H1 (cell line): Measurements from ENCODE around the gene BNC2. TPM values are rescaled to one million over a fixed set of nuclear protein-coding genes. Genes with fewer than 3 reads are reported as not detected.

Source experiments
- CHD1 ChIP-seq: IDR thresholded peaks from 2 replicates; pipeline ENCODE4 v1.6.1; 2012; ENCODE audit warnings: low read depth, low read length, improper control_type of control experiment
- EGR1 ChIP-seq: IDR thresholded peaks from 2 replicates; pipeline ENCODE4 v1.6.1; 2011; ENCODE audit warnings: low read depth, low read length, borderline replicate concordance
- FOSL1 ChIP-seq: IDR thresholded peaks from 2 replicates; pipeline ENCODE4 v1.6.1; 2011; ENCODE audit warnings: mild to moderate bottlenecking, low read depth, low read length, moderate library complexity; ENCODE audit not compliant: insufficient read depth
- RNF2 ChIP-seq: fragments of 200-900, 300-1000 bp; sonication (generic); IDR thresholded peaks from 2 replicates; pipeline ENCODE4 v1.7.1; 2016; ENCODE audit warnings: borderline replicate concordance, low read depth, mild to moderate bottlenecking, antibody characterized with exemption, low read length; ENCODE audit not compliant: poor library complexity, severe bottlenecking; ENCODE audit errors: missing control alignments
- SP1 ChIP-seq: IDR thresholded peaks from 2 replicates; pipeline ENCODE4 v1.6.1; 2011; ENCODE audit warnings: low read depth, low read length
- TBP ChIP-seq: IDR thresholded peaks from 2 replicates; pipeline ENCODE4 v1.6.1; 2011; ENCODE audit warnings: low read depth, low read length, improper control_type of control experiment
- polyA plus RNA-seq, 7 experiments: library from polyadenylated mRNA; depleted of rRNA in 3 of 7; stranded (reverse) in 5 of 7; unstranded in 2 of 7; fragments of >200 nt in 5 of 7; fragments of 200-250 nt in 2 of 7; gene quantifications; 1 replicate in 5 of 7; 2 replicates in 1 of 7; 4 replicates in 1 of 7; pipeline versions ENCODE4 v1.2.1 to v1.2.3, GENCODE V29; 2011 to 2013; ENCODE audit warnings: missing spikeins in 2 of 7, mixed read lengths in 2 of 7
- total RNA-seq: library from RNA; stranded (reverse); fragmentation: NEBNext Ultra II Directional; extraction: Animal tissue kit (Norgen Biotek cat#: 25700); gene quantifications from 2 replicates; pipeline ENCODE4 v1.2.1, GENCODE V29; 2021
- TF ChIP-seq, protein P1 (sequence below): fragments of 300-600 bp; sonication (generic); IDR thresholded peaks from 2 replicates; pipeline ENCODE4 v1.7.1; 2012; ENCODE audit warnings: low read length, moderate library complexity, mild to moderate bottlenecking, inconsistent platforms; ENCODE audit not compliant: insufficient replicate concordance
- TF ChIP-seq, protein P2 (sequence below): IDR thresholded peaks from 2 replicates; pipeline ENCODE4 v1.6.1; 2012; ENCODE audit warnings: low read length, inconsistent platforms

The BNC2 gene
- total and polyA plus RNA-seq, 2 of the 8 experiments (the other 6 are each of a cell fraction or from before 2014, with no cell fraction given): 16.0 to 26.8 TPM

DNA sequence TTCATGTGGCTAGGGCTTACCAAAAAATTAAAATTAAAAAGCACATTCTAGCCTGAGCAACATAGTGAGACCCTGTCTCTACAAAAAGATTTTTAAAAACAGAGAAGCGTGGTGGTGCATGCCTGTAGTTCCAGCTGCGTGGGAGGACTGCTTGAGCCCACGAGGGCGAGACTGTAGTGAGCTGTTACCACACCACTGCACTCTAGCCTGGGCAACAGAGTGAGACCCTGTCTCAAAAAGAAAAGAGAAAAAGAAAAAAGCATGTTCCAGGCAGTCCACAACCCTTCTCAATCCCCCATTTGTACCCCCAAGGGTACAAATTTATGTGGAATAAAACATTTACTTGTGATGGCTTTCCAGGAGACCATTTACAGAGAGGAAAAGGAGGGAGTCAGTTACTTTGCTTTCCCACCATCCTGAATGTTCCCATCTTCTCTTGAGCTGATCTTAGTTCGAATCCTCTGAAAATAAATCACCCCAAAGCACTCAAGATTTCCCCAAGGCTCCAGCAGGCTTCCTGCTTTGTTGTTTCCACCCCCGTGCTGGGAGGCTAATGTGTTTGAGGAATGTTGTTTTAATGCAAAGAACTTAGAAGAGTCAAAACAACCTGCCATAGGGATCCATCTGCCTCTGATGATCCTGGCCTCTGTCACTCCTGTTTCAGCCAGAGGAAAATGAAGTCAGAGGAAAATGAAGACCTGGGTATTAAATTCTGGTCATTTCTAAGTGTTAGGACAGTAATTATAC is 384.7 kb downstream of the BNC2 start (continued):
- TF ChIP-seq, protein P1, sequence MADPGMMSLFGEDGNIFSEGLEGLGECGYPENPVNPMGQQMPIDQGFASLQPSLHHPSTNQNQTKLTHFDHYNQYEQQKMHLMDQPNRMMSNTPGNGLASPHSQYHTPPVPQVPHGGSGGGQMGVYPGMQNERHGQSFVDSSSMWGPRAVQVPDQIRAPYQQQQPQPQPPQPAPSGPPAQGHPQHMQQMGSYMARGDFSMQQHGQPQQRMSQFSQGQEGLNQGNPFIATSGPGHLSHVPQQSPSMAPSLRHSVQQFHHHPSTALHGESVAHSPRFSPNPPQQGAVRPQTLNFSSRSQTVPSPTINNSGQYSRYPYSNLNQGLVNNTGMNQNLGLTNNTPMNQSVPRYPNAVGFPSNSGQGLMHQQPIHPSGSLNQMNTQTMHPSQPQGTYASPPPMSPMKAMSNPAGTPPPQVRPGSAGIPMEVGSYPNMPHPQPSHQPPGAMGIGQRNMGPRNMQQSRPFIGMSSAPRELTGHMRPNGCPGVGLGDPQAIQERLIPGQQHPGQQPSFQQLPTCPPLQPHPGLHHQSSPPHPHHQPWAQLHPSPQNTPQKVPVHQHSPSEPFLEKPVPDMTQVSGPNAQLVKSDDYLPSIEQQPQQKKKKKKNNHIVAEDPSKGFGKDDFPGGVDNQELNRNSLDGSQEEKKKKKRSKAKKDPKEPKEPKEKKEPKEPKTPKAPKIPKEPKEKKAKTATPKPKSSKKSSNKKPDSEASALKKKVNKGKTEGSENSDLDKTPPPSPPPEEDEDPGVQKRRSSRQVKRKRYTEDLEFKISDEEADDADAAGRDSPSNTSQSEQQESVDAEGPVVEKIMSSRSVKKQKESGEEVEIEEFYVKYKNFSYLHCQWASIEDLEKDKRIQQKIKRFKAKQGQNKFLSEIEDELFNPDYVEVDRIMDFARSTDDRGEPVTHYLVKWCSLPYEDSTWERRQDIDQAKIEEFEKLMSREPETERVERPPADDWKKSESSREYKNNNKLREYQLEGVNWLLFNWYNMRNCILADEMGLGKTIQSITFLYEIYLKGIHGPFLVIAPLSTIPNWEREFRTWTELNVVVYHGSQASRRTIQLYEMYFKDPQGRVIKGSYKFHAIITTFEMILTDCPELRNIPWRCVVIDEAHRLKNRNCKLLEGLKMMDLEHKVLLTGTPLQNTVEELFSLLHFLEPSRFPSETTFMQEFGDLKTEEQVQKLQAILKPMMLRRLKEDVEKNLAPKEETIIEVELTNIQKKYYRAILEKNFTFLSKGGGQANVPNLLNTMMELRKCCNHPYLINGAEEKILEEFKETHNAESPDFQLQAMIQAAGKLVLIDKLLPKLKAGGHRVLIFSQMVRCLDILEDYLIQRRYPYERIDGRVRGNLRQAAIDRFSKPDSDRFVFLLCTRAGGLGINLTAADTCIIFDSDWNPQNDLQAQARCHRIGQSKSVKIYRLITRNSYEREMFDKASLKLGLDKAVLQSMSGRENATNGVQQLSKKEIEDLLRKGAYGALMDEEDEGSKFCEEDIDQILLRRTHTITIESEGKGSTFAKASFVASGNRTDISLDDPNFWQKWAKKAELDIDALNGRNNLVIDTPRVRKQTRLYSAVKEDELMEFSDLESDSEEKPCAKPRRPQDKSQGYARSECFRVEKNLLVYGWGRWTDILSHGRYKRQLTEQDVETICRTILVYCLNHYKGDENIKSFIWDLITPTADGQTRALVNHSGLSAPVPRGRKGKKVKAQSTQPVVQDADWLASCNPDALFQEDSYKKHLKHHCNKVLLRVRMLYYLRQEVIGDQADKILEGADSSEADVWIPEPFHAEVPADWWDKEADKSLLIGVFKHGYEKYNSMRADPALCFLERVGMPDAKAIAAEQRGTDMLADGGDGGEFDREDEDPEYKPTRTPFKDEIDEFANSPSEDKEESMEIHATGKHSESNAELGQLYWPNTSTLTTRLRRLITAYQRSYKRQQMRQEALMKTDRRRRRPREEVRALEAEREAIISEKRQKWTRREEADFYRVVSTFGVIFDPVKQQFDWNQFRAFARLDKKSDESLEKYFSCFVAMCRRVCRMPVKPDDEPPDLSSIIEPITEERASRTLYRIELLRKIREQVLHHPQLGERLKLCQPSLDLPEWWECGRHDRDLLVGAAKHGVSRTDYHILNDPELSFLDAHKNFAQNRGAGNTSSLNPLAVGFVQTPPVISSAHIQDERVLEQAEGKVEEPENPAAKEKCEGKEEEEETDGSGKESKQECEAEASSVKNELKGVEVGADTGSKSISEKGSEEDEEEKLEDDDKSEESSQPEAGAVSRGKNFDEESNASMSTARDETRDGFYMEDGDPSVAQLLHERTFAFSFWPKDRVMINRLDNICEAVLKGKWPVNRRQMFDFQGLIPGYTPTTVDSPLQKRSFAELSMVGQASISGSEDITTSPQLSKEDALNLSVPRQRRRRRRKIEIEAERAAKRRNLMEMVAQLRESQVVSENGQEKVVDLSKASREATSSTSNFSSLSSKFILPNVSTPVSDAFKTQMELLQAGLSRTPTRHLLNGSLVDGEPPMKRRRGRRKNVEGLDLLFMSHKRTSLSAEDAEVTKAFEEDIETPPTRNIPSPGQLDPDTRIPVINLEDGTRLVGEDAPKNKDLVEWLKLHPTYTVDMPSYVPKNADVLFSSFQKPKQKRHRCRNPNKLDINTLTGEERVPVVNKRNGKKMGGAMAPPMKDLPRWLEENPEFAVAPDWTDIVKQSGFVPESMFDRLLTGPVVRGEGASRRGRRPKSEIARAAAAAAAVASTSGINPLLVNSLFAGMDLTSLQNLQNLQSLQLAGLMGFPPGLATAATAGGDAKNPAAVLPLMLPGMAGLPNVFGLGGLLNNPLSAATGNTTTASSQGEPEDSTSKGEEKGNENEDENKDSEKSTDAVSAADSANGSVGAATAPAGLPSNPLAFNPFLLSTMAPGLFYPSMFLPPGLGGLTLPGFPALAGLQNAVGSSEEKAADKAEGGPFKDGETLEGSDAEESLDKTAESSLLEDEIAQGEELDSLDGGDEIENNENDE: peak; percentile 77
- TF ChIP-seq FOSL1: no peak
- peak; percentile 60; the same call in 1 of the 2 replicates for TF ChIP-seq EGR1
- no peak for TF ChIP-seq CHD1
- peak; percentile 67 for TF ChIP-seq SP1
- TF ChIP-seq, protein P2, sequence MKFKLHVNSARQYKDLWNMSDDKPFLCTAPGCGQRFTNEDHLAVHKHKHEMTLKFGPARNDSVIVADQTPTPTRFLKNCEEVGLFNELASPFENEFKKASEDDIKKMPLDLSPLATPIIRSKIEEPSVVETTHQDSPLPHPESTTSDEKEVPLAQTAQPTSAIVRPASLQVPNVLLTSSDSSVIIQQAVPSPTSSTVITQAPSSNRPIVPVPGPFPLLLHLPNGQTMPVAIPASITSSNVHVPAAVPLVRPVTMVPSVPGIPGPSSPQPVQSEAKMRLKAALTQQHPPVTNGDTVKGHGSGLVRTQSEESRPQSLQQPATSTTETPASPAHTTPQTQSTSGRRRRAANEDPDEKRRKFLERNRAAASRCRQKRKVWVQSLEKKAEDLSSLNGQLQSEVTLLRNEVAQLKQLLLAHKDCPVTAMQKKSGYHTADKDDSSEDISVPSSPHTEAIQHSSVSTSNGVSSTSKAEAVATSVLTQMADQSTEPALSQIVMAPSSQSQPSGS: no peak
- no peak for TF ChIP-seq RNF2
- TF ChIP-seq TBP: peak; percentile 9; the same call in 1 of the 2 replicates
